Stimulated activated CD4-positive, alpha-beta T cell treated with anti-CD3 and anti-CD28 coated beads, TNF-alpha, amount 100 ng/mL, for 24 hours (primary cell): ENCODE results near the gene TRIP6.
A peak's percentile ranks its signal among the peaks of the same experiment; 100 is the strongest.
"Not testable (repeated sequence)": the region's sequence is repeated elsewhere in the genome, so short reads cannot be mapped to it uniquely, and the experiment has no call there.

Experiments
- DNase-seq, 3 experiments: peaks; one replicate each; pipeline ENCODE4 v3.0.0-alpha.2; 2020; ENCODE audit warnings: low read depth in 3 of 3

Gene TRIP6

DNA sequence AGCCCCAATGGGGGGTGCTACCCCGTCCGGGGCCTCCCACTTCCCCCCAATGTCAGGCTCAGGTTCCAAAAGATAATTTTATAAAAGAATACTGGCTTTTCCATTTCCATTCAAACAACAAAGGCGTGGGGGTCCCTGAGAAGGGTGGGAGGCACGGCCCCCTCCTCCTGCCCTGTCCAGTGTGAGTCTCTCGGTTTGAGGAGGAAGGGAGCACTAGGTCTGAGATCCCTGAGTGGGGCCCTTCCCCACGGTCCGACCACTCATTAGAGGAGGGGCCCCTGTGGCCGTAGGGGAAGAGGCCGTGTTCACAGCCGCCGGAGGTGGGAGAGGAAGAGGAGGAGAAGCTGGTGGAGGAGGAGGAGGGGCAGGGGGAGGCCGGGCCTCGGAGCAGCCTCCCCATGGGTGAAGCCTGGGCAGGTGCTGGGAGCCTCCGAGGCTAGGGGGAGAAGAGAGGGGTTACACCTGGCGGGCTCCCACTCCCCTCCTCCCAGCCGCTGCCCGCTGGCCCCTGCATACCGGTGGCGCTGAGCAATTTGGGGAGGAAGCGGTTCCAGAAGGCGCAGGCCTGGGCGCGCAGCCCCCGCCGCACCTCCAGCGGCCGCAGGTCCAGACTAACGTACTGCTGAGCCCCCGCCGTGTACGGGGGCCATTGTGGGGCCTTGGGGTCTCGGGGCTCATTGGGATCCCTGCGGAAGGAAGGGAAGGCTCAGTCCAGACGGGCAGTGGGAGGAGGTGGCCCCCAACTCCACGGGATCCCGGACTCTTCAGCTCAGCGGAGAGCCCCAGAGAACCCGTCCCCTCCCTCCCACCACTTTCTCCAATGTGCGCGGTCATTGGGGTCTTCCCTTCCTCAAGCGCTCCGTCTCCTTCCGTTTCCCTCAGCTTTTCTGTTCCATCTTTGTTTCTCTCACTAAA lies 23.7 kb downstream of the TRIP6 start:
- no peak for DNase-seq

DNA sequence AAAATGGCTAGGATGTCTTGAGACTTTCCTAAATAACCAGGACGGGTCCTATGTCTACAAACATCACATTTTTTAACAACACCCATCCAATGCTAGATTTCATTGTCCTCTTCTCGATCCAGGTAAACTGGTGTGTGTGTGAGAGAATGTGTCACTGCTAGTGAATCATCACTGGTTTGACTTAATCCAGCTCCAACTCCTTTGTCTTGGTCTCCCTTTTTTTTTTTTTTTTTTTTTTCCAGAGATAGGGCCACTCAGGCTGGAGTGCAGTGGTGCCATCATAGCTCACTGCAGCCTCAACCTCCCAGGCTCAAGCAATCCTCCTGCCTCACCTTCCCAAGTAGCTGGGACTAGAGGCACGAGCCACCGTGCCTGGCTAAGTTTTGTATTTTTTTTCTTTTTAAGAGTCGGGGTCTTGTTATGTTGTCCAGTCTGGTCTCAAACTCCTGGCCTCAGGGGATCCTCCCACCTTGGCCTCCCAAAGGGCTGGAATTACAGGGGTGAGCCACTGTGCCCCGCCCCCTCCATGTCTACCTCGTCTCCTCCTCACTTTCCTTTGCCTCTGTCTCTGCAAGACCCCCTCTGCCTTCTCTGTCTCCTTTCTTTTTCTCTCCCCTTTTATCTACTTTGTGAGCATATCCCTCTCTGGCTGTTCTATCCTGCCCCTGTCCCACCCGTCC lies 24.5 kb downstream of the TRIP6 start:
- no peak for DNase-seq

DNA sequence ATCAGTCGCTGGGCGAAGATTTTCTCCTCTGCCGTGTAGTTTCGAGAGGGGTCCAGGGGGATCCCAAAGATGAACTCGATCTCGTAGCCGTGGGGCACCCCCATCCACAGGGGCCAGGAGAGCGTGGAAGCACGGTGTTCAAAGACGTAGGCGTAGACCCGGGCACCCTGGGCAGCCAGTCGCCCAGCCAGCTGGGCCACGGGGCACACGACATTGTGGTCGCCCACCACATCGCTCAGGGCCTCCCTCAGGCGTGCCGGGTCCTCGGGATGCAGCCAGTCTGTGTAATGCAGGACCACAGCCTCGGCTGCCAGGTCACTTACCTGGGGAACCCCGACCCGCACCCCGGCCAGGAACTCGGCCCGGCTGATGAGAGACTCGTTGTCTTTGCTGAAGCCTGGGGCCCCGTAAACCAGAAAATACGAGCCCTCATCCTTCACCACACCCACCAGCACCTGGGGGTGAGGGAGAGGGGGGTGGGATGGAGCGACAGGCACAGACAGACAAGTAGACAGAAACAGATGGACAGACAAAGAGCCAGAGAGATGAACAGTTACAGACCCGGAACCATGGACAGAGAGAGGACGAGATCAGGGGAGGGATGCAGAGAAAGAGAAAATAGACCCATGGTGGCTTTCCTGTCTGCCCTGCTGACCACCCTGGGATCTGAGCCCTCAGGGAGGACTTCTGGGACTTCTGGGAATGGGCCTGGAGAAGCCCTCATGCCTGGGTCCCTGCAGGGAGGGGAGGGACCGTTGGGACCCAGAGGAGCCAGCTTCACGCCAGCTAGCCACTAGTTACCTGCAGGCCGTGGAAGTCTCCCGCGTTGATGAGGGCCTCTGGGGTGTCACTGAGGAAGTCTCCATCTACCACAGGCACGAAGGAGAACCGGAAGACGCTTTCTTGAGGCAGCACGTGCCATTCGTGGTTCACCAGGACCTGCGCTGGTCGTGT lies 25.5 kb downstream of the TRIP6 start:
- DNase-seq, result no peak

DNA sequence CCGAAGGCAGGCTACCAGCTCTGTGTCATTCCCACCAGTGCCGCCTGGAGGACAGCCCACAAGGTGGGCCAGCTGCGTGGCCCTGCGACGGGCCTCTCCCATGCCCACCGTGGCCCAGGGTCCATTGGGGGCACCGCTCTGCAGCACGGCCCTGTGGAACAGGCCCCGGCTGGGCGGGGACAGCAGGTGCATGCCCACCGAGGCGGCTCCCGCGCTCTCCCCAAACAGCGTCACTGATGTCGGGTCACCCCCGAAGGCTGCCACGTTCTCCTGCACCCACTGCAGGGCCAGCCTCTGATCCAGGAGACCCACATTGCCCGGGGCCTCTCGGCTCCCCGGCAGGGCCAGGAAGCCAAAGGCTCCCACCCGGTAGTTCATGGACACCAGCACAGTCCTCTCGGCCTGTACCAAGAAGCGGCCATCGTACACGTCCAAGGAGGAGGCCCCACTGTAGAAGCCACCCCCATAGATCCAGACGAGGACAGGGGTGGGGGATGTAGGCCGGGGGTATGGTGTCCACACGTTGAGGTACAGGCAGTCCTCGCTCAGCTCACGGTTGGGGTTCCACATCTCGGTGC lies 26.2 kb downstream of the TRIP6 start:
- DNase-seq, result no peak

DNA sequence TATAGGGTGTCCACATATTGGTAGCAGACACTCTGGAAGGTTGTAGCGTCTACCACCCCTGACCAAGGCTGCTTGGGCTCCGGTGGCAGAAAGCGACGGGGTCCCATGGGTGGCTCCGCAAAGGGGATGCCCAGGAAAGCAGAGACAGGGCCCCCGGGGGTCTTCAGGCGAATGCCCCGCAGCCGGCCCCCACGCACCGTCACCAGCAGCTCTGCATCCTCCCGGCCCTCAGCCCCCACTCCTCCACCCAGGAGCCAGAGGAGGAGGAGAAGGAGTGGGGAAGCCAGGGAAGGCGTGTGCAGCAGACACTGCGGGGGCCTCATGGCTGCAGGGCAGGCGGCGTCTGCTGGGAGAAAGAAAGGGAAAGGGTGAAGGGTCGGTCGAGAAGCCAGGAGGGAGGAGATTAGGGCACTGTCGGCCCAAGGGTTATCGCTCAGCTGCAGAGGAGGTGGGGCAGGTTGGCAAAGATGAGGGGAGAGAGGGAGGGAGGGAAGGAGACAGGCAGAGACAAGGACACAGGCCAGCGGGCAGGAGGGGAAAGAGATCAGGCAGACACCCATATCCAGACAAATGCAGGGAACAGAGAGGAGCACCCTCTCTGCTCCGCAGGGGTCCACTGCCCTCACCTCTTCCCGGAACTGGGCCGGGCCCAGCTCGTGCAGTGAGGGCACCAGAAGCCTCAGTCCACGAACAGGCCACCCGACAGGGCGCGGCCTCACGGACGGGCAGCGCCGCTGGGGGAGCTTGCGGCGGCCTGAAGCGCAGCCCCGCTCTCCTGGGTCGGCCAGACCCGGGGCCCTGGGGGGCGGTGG lies 26.9 kb downstream of the TRIP6 start:
- DNase-seq, result no peak

DNA sequence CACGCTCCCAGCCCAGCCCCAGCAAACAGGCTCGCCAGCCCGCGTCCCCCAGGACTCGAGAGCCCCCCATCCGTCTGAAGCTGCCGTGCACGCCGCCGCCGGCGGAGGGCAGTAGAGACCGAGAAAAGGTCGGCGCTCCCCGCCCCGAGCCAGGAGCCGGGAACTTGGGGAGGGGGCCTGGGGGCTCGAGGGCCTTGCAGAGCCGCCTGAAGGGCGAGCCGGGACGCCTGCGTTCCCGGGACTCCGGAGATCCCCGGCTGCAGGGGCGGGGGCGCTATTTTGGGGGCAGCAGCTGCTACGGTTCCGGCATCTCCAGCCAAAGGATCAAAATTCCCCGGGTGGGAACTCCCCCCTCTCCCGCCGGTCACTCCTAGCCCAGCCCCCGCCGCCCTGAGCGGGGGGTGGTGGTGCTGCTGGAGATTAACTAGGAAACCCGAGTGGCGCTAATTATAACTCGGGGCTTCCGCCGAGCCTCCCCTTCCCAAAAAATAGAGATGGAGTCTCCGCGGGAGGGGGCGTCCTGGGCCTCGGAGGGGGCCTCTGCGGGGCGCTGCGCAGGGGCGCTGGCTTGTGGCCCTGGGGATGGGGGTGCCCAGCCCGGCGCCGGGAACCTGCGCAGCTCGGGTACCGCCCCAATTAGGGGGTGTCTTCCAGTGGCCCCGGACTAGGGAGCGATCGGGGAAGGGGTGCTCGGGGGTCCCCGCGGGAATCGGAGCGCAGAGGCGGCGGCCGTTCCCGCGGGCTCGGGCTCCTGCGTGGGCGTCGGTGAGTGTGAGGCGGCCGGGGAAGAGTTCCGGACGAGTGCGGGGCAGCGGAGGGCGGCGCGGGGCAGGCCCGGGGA lies 27.9 kb downstream of the TRIP6 start:
- peak in 1 of 3 experiments; percentile 52 for DNase-seq

DNA sequence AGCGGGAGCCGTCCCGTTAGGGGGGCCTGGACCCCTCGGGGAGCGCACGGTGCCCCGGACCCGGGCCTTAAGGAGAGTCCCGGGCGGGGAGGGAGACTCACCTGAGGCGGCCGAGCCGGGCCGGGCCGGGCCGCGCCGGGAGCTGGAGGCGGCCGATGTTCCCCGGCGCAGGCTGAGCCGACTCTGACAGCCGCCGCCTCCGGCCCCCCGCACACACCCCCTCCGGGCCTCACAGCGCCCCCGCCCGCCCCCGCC lies 28.4 kb downstream of the TRIP6 start, which contains the start of gene ACHE:
TSS of gene ACHE (minus strand) at position 188 of the 255 bp plus-strand sequence. CDS start 1,656 bp downstream, outside the sequence.
- no peak for DNase-seq

DNA sequence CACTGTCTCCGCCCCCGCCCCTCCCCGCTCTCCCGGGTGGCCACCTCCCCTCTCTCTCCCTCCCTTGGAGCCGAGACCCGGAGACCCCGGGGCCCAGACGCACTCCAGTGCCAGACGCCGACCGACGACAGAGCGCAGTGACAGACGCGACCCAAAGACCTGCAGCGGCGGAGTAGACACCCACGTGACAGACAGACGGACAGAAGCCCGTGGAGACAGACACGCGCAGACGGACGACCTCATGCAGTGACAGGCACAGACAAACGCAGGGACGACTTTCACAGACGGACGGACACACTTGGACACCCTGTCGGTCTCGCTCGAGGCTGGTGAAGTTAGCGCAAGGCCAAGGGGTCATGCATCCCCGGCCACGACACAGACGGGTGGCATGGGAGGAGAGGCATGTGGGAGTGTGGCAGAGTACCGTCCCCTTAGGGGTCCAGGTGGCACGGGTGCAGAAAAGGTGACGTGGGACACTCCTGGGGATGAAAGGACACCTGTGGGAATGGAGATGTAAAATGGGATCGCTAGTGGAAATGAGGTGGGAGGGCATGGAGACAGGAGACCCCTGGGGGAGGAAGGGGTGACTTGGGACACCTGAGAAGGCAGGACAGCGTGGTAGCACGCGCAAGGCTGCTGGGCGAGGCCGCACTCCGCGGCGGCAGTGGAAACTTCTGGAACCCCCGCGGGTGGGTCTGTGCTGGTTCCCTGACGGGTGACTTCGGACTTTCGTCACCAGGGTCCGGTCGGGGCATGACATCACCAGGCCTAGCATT lies 29.0 kb downstream of the TRIP6 start:
- DNase-seq, result no peak

DNA sequence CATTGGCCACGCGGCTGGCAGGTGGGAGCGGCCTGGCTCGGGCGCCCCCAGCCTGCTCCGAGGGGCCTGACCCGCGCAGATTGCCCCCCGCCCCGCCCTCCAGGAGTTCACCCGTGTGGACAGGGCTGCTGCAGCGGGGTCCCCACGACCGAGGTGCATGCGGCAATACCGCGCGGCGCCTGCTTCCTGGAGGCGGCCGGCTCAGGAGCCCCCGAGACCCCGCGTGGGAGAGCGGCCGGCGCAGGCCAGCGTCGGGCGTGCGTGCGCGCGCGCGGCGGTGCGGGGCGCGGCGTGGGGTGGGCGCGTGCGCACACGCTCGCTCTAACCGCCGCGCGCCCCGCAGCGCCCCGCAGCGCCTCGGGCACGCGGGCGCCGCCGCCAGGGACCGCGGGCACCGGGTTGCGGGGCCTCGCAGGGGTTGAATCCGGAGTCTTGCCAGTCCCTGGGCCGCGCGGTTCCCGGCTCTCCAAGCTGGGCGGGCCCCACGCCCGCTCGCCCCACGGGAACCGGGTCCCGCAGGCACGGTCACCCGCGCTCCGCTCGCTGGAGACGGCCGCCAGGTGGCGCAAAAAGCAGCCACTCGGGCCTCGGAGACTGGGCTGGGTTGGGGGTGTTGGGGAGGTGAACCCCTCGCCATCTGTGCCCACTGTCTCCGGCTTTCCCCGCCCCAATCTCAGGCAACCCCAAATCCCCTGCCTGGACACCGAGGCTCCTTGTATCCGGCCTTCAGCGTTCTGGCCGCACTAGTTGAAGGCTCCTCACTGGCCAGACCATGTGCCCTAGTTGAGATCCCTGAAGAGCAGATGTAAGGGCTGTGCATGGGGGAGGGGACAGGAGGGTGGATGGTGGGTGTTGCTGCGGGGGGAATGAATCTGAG lies 29.8 kb downstream of the TRIP6 start:
- DNase-seq, result peak in 2 of 3 experiments; percentile 55 to 58

DNA sequence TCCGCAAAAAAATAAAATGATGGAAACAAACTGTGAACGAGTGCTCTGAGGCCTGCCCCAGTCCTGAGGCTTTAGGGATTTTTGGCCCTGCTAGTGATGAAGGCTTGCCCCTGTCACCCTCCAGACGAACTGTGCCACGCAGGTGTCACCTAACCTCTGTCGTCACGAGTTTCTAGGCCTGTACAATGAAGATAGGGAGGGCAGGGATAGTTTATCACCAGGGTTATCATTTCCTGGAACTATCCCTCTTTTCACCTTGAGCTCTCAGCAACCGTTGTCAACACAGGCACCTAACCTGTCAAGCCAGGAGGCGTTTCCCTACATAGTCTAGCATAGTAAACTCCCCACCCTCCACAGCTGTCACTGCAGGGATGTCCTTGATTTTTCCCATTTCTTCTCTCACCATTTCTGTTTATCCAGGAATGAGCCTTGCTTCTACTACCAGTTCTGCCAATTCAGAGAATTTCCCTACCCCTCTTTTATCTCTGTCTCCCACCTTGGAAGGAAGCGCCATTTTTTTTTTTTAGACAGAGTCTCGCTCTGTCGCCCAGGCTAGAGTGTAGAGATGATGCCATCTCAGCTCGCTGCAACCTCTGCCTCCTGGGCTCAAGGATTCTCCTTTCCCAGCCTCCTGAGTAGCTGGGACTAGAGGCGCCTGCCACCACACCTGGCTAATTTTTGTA lies 30.7 kb downstream of the TRIP6 start:
- no peak for DNase-seq

DNA sequence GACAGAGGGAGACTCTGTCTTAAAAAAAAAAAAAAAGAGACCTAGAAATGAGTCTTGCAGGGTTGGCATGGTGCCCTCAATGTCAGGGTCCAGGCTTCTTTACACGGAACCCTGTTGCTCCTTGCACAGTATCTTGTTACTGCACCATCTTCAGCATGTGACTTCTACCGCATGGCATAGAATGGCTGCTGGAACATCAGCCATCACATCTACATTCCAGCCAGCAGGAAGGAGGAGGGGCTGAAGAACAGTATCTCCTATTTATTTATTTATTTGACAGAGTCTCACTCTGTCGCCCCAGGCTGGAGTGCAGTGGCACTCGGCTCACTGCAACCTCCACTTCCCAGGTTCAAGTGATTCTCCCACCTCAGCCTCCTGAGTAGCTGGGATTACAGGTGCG lies 32.2 kb downstream of the TRIP6 start:
- DNase-seq, result no peak

DNA sequence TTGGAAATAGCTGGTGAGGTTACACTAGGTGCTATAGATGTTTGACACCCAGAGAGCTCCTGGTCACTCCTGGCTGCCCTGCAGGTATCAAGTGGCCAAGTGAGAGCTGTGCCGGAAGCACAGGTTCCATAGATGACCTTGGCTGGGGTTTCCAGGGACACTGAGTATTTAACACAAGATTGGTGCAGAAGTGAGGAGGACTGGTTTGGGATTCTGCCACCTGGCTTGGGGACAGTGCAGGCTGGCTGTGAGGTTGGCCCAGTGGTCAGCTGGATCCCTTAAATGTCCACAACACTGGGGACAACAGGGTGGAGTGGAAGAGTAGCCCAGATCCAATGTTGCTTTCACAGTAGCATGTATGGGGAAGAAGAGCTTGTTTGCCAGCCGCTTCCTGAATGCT lies 33.8 kb downstream of the TRIP6 start:
- no peak for DNase-seq

DNA sequence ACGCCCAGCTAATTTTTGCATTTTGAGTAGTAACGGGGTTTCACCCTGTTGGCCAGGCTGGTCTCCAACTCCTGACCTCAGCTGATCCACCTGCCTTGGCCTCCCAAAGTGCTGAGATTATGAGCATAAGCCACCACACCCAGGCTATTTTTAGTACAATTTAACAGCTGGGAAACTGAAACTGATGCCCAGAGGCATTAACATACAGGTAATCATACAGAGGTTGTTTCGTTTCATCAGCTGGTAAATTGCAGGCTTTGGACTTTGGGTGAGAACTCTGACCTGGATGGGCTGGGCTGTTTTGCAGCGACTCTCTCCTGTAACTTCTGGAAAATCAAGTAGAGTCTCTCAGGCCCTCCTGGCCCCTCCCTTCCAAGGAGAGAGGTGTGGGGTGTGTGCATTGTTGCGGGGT lies 34.7 kb downstream of the TRIP6 start:
- no peak for DNase-seq

DNA sequence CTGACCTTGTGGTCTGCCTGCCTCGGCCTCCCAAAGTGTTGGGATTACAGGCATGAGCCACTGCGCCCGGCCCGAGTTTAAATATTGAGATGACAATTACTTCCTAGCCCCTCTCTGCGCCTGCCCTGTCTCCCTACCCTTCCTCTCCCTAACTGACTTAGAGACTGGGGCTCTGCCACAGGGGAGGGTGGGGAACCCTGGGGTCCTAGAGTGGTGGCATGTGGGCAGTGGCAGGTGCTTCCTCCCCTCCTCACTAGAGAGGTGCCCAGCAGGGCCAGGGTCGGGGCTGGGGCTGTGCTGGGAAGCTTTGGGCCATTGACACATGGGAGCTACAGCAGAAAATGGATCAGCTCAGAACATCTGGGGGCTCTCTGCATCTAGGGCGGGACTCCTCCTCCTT lies 35.5 kb downstream of the TRIP6 start:
- DNase-seq, result no peak

DNA sequence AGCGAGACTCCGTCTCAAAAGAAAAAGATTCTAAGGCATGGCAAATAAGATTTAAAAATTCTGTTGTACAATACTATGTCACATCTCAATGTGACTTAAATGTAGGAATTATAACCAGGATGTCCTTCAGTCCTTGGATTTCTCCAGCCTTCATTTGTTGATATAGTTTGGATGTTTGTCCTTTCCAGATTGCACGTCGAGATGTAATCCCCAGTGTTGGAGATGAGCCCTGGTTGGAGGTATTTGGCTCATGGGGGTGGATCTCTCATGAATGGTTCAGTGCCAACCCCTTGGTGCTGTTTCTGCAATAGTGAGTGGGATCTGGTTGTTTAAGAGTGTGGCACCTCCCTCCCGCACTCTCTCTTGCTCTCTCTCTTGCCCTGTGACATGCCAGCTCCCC lies 41.3 kb downstream of the TRIP6 start:
- DNase-seq, result no peak

DNA sequence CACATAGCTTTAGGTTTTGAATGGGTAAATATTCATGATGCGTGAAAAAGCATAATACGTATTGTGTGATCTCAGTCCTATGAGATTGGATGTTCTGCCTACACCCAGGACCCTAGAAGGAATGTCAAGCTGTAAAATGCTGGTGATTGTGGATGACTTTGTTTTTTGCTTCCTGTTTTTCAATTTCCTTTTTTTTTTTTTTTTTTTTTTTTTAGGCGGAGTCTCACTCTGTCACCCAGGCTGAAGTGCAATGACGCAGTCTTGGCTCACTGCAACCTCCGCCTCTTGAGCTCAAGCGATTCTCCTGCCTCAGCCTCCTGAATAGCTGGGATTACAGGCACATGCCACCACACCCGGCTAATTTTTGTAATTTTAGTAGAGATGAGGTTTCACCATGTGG lies 43.3 kb downstream of the TRIP6 start:
- DNase-seq, result not testable (repeated sequence)

DNA sequence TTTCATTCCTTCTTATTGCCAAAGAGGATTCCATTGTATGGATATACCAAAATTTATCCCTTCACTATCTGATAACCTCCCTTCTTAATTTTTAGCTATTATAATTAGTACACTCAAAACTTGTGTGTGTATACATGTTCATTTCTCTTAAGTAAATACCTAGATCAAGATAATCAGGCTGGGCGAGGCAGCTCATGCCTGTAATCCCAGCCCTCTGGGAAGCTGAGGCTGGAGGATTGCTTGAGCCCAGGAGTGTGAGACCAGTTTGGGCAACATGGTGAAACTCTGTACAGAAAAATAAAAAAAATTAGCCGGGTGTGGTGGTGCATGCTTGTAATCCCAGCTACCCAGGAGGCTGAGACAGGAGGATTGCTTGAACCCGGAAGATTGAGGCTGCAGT lies 44.3 kb downstream of the TRIP6 start:
- DNase-seq, result no peak
